ENCODE measurements around the gene WIPF2.
"Not testable (repeated sequence)": the region's sequence is repeated elsewhere in the genome, so short reads cannot be mapped to it uniquely, and the experiment has no call there.

WIPF2 gene

DNA sequence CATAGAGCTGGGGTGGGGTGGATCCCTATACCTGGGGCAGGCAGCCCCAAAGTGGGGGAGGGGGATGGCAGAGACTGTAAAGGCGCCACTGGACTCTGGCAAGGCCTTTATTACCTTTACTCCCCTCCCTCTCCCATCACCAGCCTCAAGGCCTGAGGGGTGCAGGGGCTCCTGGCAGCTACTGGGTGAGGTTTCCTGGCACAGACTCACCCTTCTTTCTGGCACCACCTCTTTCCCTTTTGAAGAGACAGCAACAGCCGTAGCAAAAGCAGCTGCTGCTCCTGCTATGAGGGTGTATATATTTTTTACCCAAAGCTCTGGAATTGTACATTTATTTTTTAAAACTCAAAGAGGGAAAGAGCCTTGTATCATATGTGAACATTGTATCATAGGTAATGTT, 24.3 kb upstream of the WIPF2 start:
- DNase-seq = no peak

DNA sequence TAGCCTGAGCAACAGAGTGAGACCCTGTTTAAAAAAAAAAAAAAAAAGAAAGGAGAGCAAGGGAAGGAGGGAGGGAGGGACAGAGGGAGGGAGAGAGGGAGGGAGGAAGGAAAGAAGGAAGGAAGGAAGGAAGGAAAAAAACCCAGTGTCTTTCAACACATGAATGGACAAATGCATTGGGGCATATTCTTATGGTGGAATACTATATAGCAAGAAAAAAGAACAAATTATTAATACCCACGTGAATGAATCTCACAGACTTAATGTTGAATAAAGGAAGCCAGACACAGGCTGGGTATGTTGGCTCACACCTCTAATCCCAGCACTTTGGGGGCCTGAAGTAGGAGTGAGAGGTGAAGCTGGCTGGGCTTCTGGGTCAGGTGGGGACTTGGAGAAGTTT, 21.6 kb upstream of the WIPF2 start:
- no peak for DNase-seq

DNA sequence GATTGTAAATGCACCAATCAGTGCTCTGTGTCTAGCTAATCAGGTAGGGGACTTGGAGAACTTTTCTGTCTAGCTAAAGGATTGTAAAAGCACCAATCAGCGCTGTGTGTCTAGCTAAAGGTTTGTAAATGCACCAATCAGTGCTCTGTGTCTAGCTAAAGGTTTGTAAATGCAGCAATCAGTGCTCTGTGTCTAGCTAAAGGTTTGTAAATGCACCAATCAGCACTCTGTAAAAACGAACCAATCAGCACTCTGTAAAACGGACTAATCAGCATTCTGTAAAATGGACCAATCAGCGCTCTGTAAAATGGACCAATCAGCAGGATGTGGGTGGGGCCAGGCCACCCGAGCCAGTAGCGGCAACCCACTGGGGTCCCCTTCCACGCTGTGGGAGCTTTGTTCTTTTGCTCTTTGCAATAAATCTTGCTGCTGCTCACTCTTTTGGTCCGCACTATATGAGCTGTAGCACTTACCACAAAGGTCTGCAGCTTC, 21.1 kb upstream of the WIPF2 start:
- DNase-seq = peak; percentile 47

DNA sequence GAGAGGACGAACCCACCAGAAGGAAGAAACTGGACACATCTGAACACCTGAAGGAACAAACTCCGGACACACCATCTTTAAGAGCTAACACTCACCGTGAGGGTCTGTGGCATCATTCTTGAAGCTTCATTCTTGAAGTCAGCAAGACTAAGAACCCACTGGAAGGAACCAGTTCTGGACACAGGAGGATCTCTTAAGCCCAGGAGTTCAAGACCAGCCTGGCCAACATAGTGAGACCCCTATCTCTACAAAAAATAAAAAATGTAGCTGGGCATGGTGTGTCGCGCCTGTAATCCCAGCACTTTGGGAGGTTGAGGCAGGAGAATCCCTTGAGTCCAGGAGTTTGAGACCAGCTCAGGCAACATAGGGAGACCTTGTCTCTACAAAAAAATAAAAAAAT, 20.5 kb upstream of the WIPF2 start:
- no peak for DNase-seq

DNA sequence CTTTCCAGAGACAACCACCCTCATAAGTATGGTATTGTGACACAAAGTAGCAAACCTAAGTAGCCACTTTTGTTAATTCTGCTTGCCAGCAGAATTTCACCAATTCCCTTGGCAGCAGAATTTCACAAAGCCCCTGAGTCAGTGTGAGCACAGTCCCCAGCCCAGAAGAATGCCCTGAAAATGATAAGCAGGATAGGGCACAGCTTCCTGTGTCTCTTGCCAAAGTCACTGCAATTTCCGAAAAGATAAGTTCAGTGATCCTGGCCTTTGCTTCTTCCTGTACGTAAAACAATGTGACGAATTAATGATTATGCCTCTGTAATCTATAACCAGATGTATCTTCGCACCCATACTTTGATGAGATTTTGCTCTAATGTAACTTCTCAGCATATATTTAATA, 16.0 kb upstream of the WIPF2 start:
- DNase-seq = no peak

DNA sequence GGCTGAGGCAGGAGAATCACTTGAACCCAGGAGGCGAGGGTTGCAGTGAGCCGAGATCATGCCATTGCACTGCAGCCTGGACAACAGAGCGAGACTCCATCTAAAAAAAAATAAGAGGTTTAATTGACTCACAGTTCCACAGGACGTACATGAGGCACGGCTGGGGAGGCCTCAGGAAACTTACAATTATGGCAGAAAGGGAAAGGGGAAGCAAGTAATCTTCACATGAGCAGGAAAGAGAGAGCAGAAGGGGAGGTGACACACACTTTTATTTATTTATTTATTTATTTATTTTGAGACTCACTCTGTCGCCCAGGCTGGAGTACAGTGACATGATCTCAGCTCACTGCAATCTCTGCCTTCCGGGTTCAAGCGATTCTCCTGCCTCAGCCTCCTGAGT, 12.9 kb upstream of the WIPF2 start:
- not testable (repeated sequence) for DNase-seq

DNA sequence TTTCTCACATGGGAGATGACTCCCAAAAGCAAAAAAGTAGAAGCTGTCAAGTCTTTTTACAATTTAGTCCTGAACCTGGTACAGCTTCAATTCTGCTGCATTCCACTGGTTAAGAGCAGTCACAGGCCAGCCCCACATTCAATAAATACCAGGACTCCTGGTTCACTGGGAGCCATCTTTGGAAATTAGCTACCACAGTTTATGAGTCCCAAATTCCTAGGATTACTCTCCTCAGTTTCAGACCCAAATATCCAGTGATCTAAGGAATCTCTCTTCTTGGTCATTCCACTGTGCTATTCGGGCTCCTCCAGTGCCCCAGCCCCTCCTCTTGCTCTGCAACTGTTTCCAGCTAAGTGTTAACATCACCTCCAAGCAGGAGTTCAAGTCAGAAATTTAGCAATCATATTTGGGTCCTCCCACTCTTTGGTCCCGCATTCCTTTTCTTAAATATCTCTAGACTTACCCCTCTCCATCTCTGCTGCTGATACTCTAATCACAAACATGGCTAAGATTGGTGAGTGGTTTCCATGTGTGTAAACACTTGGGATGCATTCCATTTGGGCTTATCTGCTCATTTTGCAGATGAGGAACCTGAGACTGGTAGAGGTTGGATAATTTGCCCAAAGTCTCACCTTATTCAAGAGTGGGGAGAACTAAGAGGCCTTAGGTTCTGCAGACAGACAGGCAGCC, 9.6 kb upstream of the WIPF2 start:
- DNase-seq = no peak

DNA sequence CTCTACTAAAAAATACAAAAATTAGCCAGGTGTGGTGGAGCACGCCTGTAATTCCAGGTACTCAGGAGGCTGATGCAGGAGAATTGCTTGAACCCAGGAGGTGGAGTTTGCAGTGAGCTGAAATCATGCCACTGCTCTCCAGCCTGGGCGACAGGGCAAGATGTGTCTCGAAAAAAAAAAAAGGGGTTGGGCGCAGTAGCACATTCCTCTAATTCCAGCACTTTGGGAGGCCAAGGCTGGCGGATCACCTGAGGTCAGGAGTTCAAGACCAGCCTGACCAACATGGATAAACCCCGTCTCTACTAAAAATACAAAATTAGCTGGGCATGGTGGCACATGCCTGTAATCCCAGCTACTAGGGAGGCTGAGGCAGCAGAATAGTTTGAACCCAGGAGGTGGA, 5.2 kb upstream of the WIPF2 start:
- not testable (repeated sequence) for DNase-seq

DNA sequence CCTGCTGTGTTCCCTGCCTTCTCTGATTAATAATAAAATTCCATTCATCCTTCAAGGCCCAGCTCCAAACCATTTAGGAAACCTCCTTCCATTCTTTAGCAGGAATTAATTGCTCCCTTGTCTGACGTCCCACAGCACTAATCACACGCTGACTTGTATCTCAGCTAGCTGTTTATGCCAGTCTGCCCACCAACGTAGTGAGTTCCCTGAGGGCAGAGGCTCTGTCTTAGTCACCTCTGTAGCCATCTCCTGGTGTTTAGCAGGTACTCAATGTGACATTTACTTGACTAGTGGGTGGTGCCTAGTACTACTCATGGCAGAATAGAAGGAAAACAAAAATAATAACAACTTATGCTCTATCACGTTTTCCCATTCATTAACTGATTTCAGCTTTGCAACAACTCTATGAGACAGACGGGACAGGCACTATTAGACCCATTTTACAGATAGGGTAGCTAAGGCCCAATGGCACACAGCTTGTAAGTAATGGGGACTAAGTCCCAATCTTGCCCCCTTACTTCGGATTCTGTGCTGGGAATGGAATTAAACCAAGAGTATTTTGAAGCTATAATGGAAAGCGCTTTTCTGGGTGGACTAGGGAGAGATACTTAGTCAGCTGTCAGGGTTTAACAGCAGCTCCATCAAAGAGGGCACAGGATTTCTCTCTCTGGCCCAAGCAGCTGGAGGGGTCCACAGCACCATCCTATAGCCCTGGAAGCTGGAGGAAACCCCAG, 931 bp upstream of the WIPF2 start:
- DNase-seq = no peak

DNA sequence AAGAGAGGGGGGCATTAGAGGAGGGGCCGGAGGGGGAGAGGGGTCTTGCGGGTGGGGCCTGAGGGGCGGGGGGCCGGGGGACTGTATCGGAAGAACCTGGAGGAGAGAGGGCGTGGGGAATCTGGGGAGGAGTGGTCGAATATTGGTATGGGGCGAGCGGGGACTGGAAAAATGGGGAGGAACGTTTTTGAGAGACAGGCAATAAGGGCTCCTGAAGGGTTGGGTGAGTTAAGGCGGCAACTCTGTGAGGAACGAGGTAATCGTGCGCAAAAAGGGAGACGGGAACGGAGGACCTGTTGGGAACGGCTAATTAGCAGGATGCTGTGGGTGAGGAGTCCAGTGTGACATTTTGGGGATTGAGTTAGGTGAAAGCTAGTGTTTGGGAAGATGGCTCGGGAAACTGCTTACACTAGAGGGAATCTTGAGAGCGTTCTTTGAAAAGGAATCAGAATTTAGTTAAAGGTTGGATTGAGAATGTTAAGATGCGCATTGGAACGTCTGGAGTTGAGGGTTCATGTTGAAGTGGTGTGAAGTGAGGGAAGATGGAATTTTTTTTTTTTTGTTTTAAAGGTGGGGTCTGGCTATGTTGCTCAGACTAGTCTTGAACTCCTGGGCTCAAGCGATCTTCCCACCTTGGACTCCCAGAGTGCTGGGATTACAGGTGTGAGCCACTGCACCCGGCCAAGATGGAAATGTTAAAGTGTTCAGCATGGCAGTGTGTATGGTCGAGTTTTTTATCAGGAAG, 662 bp downstream of the WIPF2 start:
- peak; percentile 45 for DNase-seq

DNA sequence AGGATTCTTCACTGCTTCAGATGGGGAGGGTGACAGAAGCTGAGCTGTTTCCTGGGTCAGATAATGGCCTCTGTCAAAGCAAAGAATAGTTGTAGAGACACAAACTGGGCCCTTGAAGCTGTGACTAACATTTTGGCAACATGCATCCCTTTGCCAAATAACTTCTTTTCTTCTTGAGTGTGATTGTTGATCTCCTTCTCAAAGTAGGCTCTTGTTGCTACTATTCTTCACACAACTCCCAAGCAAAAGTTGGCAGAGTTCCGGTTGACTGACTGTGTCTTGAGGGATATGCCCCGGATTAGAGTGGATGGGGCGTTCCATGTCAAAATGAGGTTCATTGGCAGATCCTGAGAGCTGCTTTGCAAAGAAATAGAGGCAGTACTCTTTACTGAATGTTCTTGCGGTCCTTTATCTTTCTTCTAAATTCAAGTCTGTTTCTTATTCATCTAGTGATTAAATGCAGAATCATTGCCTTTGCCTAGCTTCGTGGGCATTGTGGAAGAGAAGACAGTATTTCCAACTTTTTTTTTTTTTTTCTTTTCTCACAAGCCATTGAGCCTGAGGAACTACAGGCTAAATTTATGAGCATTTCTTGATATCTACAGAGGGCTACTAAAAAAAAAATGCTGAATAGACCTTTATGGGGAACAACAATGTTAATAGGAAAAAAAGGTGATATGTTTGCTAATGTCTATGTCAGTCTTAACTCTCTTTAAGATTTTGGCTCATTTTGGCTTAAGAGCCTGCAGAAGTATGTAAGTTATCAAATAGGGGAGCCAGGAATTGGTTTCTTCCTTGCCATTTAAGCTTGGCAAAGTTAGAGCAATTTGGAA, 5.8 kb downstream of the WIPF2 start:
- DNase-seq = no peak

DNA sequence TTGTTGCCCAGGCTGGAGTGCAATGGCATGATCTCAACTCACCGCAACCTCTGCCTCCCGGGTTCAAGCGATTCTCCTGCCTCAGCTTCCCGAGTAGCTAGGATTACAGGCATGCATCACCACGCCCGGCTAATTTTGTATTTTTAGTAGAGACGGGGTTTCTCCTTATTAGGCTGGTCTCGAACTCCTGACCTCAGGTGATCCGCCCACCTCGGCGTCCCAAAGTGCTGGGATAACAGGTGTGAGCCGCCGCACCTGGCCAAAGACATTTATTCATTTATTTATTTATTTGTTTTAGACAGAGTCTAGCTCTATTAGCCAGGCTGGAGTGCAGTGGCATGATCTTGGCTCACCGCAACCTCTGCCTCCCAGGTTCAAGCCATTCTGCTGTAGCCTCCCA, 10.0 kb downstream of the WIPF2 start:
- not testable (repeated sequence) for DNase-seq

DNA sequence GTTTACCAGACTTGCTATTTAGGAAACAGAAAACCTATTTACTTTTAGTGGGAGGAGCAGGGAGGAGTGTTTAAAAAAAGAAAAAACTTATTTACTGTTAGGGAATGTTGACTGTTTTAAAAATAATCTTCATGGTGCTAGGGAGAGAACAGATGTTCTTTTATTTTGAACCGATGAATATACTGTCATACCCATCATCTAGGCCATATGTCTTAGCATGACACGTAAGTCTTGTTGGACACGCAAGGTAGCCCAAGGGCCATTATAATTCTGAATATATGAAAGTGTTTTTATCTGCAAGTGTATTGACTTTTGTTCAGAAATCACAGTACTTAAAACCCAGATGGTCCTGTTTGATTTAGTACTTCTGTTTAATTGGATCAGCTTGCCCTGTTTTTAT, 11.6 kb downstream of the WIPF2 start:
- DNase-seq = no peak

DNA sequence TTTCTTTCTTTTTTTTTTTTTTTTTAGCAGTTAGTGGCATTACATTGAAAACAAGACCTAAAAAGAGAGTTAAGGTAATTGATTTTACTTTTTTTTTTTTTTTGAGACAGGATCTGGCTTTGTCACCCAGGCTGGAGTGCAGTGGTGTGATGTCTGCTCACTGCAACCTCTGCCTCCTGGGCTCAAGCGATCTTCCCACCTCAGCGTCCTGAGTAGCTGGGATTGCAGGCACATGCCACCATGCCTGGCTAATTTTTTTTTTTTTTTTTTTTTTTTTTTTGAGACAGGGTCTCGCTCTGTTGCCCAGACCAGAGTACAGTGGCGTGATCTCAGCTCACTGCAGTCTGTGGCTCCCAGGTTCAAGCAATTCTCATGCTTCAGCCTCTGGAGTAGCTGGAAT, 12.8 kb downstream of the WIPF2 start:
- DNase-seq = not testable (repeated sequence)

DNA sequence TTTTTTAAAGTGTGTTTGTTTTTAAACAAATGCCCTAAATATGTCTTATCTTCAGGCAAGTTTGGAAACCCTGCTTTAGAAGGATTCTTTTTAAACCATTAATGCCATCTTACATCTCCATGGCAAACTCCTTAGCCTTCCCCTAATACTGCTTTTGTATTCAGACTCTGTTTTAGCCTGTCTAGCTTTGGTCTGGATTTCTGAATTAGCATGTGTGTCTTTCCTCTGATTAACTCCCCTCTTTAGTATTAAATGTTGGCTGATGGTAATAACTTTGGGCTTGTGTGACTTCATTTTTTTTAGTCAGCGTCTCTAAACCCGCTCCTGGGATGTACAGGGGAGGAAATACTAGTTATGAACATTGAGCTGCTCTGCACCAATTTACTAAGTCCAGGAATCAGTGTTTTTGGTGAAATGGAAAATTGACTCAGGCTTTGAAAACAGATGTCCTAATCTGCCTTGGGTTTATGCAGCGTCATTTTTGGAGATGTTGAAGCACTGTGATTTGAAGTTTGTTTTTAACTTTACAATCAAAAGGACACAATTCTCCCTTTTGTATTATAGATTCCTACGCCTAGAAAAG, 22.2 kb downstream of the WIPF2 start:
- no peak for DNase-seq

DNA sequence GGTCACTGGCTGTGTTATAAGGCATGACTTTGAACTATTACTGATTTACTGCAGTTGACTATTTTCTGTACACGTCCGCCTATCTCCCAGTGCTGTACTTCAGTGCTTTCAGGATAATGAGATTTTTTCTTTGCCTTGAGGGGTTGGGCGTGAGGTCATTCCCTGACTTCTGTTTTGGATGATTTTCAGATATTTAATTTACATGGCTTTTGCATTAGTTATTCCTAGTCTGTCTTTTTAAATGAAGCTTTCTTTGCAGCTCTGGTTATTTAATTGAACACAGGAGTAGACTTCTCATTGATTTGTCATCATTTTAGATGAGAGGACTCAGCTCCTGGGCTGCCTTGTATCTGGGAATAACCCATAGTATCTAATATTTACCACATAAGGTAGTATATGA, 23.7 kb downstream of the WIPF2 start:
- no peak for DNase-seq

DNA sequence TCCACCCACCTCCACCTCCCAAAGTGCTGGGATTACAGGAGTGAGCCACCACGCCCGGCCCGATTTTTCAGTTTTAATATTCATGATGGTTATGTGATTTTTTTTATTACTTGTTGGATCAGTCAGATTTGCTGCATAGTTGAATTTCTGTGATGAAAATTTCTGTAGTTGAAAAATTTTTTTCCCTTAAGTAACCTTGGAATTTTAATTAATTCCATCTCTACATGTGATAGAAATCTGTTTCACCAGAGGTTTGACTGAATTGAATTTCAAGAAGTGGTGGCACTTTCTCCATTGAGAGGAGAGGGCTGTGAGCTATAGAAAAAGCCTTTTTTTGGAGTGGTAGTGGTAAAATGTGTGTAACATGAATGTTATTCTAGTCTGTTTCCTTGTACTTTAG, 24.7 kb downstream of the WIPF2 start:
- no peak for DNase-seq

DNA sequence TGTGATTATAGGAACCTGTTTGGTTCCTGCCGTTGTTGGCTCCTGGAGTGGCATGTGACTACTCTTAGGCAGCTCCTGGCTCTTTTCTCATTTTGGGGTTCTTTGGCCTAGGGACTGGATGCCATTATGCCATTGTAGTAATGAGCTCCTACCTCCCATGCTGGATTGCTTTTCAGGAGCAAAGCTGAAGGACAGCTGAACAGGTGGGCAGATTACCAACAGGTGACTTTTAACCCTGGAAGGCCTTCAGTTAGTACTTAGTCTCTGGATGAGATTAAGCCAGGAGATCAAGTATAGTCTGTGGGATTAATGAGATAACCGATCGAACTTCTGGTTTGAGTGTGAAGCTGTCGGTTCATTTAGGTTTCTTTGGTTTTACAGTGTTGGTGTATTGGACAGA, 25.2 kb downstream of the WIPF2 start:
- no peak for DNase-seq

DNA sequence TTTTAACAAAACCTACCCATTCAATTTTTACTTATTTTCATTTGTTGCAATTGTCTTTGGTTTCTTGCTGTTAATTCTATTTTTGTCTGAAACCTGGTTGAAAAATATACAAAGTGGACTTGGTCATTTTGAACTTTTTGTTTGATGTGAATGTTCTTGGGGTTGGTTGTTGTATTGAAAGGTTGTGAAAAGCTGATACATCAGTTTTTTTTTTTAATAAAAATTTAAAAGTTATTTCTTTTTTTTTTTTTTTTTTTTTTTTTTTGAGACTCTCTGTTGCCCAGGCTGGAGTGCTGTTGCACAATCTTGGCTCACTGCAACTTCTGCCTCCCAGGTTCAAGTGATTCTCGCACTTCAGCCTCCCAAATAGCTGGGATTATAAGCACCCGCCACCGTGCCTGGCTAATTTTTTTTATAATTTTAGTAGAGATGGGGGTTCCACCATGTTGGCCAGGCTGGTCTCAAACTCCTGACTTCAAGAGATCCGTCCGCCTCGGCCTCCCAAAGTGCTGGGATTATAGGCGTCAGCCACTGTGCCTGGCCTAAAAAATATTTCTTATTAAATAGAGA, 28.9 kb downstream of the WIPF2 start:
- DNase-seq = no peak

DNA sequence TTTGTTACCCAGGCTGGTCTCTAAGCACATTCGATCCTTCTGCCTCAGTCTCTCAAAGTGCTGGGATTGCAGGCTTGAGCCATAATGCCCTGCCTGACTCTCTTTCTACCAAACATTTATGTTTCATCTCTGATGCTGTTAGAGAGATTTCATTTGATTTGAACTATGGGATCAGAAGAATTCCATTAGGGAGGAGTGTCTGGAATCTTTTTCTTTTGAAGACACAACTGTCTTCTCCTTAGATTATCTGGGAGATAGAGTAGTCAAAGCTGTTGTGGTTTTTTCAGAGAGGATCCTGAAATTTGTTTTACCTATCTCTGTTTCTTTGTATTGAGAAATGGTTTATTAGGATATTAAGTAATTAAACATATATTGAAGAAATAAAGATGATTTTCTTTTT, 29.4 kb downstream of the WIPF2 start:
- DNase-seq = no peak

DNA sequence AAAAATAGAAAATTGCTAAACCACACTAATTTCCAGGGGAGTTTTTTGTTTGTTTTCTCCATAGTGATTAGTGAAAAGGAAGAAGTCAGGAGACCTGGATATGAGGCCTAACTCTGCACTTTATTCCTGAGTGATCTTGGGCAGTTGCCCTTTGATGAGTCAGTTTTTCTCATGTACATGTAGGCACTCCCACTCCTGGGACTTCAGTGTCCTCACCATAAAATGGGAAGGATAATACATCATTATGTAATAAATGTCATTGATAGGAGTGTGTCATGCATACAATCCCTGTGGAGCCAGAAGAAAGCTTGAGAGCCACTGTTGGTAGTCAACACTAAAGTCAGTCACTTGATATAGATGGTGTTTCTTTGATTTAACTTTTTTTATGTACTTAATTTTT, 32.5 kb downstream of the WIPF2 start:
- no peak for DNase-seq

DNA sequence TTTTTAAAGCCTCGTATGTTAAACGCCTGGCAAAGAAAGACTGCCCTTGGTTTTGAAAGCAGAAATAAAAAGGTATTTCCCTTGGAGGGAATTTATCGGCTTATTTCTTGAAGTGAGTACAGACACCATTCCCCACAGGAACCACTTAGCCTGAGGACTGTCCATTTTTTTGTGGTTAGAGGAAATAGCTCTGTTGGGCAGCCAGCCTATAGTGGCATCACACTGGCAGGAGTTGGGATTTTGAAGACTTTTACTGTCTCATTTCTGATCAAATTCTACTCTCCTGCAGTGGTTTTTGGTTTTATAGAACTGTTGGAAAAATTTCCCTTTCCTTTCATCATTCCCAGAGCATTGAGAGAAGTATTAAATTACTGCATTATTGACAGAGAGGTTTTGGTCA, 34.5 kb downstream of the WIPF2 start:
- no peak for DNase-seq
